HG03039 (cell line): ENCODE data around the gene UBE3C.
A peak's percentile ranks its signal among the peaks of the same experiment; 100 is the strongest.
"Not testable (repeated sequence)": the region's sequence is repeated elsewhere in the genome, so short reads cannot be mapped to it uniquely, and the experiment has no call there.

Source experiments
- ATAC-seq: cut with Tn5 transposase; IDR thresholded peaks from one replicate; pipeline ENCODE4 v1.9.1; 2021; ENCODE audit warnings: mild to moderate bottlenecking, moderate library complexity; ENCODE audit not compliant: unreplicated experiment

UBE3C gene

DNA sequence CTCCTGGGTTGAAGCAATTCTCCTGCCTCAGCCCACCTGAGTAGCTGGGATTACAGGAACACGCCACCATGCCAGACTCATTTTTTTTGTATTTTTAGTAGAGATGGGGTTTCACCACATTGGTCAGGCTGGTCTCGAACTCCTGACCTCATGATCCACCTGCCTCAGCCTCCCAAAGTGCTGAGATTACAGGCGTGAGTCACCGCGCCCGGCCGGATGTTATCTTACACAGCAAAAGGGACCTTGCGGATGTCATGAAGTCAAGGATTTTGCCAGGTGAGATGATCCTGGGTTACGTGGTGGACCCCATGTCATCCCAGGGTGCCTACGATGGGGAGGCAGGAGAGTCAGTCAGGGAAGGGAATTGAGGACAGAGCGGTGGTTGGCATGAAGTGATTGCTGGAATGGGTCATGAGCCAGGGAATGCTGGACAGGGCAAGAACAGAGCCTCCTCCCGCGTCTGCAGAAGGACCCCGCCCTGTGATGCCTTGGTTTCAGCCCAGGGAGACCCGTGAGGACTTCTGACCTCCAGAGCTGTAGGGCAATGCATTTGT lies 8.7 kb upstream of the UBE3C start:
- ATAC-seq, result no peak

DNA sequence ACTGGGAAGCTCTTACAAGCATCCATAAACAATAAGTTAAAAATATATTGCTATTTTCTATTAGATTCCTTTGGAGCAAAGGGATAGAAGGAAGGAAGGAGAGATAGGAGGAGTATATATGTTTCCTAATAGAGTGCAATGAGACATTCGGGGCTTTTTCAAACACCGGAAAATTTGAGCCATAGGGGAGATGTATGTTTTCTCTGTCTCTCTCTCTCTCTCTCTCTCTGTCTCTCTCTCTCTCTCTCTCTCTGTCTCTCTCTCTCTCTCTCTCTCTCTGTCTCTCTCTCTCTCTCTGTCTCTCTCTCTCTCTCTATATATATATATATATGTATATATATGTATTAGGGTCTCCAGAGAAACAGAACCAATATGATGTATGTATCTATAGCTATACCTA lies 7.9 kb upstream of the UBE3C start:
- ATAC-seq, result not testable (repeated sequence)

DNA sequence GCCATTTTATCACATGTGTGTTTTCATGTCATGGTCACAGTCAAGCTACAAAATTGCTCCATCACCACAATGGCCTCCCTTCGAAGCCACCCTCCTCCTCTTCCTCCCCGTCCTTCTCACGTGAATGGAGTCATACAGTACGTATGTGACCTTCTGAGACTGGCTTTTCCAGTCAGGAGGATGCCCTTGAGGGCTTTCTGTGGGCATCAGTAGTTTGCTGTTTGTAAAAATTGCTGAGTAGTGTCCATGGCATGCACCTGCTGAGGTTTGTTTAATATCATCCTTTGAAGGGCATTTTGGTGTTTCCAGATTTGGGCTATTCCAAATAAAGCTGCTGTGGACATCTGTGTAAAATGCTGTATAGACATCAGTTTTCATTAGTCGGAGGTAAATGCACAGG lies 5.9 kb upstream of the UBE3C start:
- no peak for ATAC-seq

DNA sequence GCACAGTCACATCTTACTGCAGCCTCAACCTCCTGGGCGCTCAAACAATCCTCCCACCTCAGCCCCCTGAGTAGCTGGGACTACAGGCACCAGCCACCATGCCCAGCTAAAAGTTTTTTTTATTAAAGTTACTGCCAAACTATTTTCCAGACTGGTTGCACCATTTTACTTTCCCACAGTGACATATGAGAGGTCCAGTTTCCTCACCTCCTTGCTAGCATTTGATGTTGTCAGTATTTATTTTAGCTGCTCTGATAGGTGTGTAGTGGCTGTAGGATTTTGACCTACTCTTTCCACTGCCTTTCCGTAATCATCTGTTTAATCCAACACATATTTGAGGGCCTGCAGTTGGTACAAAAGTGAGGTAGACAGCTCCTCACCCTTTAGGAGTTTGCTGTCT lies 5.4 kb upstream of the UBE3C start:
- ATAC-seq, result no peak

DNA sequence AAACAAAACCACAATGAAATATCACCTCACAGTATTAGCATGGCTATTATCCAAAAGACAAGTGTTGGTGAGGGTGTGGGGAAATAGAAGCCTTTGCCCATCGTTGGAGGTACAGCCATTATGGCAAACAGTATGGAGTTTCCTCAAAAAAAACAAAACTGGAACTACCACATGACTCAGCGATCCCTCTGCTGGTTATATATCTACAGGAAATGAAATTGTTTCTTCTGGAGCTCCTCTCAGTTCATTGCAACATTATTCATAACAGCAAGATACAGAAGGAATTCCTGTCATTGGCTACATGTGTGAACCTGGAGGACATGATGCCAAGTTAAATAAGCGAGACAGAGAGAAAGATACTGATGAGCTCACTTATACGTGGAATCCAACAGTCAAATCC lies 2.4 kb upstream of the UBE3C start:
- ATAC-seq, result no peak

DNA sequence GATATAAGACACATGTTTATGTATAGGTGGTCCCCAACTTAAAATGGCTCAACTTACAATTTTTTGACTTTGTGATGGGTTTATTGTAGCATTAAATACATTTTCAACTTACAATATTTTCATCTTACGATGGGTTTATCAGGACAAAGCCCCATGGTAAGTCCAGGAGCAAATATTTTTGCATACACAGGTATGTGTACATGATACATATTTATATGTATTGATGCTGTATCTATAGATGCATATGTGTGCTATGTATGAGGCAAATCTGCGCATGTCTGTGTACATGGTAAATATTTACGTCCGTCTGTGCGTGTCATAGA lies 664 bp upstream of the UBE3C start:
- ATAC-seq, result no peak

DNA sequence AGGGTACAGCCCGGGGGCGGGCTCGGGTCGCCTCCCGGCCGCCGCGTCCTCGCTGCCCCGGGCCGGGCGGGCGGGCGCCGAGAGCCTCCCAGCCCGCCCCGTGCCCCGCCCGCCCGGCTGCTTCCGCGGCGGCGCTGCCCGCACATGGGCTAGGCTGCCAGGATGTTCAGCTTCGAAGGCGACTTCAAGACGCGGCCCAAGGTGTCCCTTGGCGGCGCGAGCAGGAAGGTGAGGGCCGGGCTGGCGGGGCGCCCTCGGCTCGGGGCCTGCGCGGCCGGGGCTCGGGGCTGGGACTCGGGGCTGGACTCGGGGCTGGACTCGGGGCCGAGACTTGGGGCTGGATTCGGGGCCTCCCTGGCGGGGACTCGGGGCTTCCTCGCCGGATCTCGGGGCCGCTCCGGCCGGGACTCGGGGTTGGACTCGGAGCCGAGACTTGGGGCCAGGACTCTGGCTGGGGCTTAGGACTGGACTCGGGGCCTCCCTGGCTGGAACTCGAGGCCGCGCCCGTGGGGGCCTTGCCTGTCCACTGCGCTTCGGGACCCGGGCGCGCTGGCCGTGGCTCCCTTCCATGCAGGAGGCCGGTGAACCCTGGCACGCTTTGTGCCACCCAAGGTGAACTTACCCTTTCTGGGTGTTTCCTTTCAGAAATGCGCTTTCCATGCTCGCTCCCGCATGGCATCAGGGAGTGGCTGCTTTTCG lies 534 bp downstream of the UBE3C start:
- ATAC-seq, result peak; percentile 47

DNA sequence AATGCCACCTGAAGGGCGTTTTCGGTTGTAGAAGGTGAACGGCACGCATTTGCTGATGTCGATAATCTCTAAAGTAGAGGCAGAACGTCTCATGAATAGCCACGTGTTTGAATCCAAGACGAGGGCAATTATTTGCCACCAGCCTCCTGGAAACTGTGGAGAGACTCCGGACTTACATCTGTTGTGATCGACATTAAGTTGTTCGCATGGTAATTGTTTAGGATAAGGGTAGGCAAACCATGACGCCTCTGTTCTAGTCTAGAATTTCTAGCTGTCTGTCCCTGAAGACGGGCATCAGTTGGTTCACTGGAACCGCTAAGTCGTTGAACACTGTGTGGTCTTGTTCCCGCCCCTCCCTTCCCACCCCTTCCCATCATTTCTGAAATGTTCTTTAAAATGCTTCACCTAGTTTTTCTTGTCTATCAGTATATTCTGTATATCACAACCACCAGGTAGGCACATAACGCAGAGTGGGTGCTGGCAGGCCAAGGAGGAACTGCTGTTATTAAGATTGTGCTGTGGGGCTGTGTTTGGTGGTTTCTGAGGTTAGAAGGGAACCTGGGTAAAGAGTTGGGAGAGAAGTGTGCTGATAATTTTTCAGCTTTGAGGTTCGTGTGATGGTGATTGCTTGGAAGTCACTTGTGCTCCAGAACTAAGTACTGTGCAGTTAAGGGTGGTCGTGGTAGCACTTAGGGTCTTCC lies 1.2 kb downstream of the UBE3C start:
- no peak for ATAC-seq

DNA sequence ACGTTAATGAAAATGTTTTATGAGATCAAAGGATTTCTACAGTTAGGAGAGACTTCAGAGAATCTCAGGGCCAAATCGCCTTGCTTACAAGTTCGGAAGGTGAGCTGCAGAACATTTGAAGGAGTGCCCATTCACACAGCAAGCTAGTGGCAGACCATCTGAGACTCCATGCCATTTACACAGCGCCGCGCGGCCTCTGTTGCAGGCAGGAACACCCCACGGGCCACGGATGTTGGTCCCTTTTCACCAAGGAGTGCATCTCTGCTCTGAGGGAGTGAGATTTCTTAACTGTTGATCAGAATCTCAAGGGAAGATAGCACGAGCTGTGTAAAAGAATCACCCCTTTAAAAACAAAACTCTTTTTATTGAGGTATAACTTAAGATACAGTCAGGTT lies 1.8 kb downstream of the UBE3C start:
- no peak for ATAC-seq

DNA sequence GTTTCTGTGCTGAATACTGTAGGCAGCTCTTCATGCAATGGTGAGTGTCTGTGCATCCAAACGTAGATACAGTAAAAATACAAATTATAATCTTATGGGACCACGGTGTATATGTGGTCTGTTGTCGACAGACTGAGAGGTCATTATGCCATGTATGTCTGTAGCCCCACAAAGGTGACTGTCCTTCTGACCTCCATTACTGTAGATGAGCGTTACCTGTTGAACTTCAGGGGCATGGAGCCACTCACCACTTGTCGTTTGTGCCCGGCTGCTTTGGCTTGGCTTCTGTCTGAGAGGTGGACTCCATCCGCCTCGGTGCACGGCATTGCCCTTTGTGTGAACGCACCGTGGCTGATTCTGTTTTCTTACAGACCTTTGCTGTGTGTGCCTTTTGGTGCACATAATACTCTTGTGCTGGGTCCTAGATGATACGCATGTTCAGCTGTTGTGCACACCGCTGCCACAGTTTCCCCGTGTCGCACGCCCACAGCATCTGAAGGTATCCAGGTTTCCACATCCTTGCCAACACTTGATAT lies 2.9 kb downstream of the UBE3C start:
- ATAC-seq, result no peak

DNA sequence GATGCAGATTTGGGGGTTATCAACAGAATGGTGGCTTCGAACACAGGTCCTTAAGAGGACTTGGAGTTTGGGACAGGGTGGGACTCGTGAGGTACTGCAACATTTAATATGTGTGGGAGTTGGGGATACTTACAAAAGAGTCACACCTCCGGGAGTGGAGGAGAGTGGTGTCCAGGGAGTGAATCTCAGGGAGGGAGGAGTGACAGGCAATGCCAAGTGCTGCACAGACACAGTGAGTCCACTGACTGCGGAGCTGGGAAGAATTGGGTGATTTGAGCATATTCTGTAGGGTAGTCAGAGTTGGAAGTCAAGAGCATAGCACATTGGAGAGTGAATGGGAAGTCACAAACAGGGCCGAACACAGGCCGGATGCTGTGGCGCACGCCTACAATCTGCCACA lies 5.1 kb downstream of the UBE3C start:
- ATAC-seq, result no peak

DNA sequence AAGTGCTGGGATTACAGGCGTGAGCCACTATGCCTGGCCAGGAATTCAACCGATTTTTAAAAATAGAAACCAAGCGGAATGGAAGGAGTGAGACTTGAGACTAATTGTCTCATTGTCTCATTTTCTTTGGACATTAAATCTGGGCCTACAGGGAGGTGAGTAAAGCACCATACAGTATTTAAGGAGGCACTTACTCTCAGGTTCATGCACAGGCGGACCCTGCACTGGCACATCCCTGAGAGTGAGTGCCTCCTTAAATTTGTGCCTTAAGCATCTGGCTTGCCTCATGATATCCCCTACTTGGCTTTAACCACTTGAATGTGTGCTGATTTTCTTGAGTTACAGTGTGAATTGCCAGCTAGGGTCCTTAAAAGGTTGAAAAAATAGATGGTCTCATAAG lies 10.6 kb downstream of the UBE3C start:
- no peak for ATAC-seq

DNA sequence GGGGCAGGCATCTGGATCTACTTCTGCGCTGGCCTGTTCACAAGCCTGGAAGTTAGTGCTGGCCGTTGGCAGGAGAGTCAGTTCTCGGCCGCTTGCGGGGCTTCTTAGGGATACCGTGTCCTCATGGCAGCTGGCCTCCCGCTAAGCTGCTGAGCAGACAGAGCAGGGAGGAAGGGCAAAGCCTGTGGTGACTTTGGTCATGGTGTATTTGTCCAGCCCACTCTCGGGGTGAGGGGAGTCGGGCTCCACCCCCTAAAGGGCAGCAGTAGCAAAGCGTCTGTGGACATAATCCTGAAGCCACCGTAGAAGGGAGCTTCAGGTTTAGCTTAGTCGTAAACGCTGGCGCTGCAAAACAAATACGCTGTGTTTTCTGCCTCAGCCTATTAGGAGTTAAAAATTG lies 12.2 kb downstream of the UBE3C start:
- ATAC-seq, result no peak

DNA sequence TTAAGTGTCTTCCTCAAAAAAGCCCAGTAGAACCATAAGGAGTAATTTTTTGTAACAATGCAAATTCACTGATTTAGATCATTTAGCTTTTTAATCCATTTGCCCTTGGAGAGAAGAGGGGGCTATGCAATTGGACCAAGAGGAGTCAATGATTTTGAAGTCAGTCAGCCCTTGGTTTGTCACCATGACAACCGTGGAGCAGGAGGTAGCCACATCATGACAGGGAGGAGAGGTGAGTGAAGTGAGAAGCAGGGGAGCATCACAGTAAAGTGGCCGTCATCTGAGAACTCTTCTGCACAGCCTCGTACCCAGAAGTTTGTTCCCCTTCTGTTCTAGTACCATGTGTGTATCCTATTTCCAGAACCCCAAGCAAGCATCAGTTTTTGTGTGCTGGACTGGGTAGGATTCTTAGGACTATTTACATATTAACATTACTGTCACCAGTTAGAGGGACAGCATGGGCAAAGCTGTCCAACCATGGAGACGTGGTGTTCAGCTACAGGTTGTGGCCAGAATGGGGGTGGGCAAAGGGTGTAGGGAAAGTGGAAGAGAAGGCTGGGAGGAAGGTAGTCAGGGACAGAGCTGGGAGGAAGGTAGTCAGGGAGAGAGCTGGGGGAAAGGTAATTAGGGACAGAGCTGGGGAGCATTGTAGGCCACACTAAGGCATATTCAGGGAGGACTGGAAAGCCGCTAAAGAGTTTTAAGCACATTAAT lies 13.1 kb downstream of the UBE3C start:
- ATAC-seq, result no peak

DNA sequence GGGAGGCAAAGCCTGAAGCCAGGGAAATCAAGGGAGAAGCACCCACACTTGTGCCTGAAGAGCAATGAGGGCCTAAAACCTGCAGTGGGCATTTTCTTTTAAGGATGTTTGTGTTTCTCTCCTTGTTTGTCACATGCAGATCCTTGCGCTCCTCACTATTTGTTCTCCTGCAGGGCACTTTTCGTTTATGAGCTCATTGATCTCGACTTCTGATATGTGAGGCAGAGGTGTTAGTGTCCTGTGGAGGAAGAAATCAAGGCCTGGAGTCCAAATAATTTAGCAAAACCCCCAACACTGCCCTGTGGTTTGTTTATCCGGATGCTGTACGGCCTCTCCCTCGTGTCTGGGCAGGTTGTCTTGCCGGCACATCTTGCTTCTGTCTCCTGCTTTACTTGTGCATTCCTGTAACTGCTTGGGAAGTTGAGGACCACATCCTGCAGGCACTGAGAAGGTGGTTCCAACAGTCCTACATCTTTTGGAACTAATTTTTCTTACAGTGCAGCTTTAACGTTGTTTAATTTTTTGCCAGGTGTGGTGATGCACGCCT lies 13.7 kb downstream of the UBE3C start:
- no peak for ATAC-seq

DNA sequence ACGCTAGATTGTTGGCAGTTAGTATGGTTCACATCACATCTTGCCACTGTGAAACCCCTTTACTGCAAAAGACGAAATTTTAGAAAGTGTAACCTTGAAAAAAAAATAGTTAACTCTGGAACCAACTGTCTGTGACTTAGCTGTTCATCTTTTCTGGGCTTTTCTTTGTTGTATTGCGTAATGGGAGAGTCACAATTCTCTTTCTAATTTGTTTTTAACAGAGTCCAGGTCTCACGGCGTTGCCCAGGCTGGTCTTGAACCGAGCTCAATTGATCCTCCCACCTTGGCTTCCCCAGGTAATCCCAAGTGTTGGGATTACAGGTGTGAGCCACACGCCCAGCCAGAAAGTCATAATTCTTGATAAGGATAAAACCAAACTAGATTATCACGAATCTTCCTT lies 14.5 kb downstream of the UBE3C start:
- ATAC-seq, result no peak

DNA sequence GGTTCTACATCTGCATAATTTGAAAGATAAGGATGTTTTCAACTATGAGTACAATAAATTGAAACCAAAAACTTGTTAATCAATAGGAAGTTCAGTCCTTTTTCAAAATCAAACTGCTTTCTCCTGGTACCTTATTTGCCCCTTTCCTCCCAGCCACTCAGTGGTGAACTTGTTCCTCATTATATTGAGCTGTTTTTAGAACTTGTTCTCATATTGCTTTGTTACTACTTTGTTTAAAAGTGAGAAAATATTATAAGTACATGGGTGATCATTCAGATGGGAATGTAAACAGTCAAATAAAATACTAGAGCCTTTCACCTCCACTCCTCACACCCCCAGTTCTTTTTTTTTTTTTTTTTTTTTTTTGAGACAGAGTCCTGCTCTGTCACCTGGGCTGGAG lies 17.2 kb downstream of the UBE3C start:
- ATAC-seq, result no peak

DNA sequence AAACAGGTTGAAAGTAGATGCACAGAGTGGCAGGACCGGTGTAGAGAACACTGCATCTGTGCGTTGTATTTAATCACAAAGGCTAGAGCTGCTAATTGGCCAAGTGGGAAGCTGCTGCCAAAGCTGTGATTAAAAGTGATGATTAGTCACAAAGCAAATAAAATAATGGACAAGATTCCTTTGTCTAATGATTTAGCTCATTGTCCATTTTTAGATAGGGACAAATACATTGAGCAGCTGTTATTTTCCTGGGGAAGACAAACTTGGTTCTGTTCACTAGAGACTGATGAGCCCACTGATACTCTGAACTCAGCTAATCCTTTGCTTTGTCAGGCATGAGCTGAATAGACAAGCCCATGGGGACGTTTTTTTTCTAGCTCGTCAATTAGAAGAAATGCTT lies 19.7 kb downstream of the UBE3C start:
- no peak for ATAC-seq

DNA sequence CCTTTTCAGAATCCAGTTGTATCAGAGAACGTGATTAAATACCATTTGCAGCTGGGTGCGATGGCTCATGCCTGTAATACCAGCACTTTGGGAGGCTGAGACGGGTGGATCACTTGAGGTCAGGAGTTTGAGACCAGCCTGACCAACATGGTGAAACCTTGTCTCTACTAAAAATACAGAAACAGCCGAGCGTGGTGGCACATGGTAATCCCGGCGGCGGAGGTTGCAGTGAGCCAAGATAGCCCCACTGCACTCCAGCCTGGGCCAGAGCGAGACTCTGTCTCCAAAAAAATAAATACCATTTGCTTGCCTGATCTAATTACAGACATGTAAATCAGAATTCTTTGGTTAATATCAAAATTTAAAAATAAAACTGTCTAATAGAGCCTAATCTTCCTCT lies 20.8 kb downstream of the UBE3C start:
- ATAC-seq, result not testable (repeated sequence)

DNA sequence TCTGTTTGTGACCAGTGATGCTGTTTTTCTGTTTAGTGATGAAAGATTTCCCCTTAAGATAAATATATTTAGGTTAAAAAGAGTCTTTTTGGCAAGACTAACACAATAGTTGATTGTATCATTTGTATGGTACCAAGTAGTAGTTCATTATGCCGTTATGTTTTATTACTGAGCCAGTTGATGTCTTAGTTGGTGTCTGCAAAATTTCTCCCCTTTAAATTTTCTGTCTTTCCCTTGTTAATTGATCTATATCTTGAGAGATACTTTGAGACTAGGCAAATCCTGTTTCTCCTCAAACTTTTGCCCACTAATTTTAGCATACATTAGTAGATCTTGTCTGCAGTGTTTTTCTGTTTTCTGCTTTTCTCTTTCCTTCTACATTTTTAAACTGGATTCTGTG lies 21.7 kb downstream of the UBE3C start:
- ATAC-seq, result no peak

DNA sequence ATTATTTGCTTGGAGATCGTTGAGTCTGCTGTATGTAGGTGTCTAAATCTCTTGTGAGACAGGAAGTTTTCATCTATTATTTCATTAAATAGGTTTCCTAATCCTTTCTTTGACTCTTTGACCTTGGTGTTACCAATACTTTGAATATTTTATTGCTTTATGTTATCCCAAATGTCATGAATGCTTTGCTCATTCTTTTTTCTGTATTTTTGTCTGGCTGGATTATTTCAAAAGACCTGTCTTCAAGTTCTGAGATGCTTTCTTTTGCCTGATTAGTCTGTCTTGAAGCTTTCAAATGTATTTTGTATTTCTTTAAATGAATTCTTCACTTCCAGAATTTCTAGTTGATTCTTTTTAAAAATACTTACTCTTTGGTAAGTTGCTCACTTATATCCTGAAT lies 27.3 kb downstream of the UBE3C start:
- no peak for ATAC-seq

DNA sequence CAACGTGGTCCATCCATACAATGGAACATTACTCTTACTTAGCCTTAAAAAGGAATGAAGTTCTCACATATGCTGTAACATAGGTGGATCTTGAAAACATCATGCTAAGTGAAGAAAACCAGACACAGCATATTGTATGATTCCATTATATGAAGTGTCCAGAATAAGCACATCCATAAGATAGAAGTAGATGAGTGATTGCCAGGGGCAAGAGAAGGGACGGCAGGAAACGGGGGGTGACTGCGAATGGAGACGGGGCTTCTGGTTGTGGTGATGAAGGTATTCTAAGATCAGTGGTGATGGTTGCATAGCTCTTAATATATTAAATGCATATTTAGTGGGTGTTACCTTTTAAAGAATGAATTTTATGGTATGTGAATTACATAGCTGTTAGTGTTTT lies 29.8 kb downstream of the UBE3C start:
- ATAC-seq, result no peak
